Endothelial cell of umbilical vein (primary cell): ENCODE measurements around the gene MMP1. TPM values are rescaled to one million over a fixed set of nuclear protein-coding genes. Genes with fewer than 3 reads are reported as not detected.

Experiments used
- BruUV-seq: library from RNA; stranded (reverse); fragments of 400-500 nt; replicated peaks from 2 replicates; lab custom pipeline; 2021; lab: Mats Ljungman, UMichigan
- CTCF ChIA-PET: fragments of 300-600, 350-600 bp; sonication (Branson Sonifier 250); formaldehyde crosslinking; loops from one replicate; lab custom pipeline; 2021; ENCODE audit warnings: antibody characterized with exemption, inconsistent platforms; lab: Charles Lee
- POLR2A ChIA-PET: fragments of 300-600, 350-600 bp; sonication (Branson Sonifier 250); formaldehyde crosslinking; loops from one replicate; lab custom pipeline; 2021; ENCODE audit warnings: antibody characterized with exemption, inconsistent platforms; lab: Charles Lee
- DNase-seq: peaks from one replicate; pipeline ENCODE4 v3.0.0-alpha.2; 2011; ENCODE audit warnings: low read depth, low spot score
- FAIRE-seq: peaks from 2 replicates; lab custom pipeline; 2011; peaks lifted over from hg19 to GRCh38; lab: Jason Lieb, UNC
- H2AFZ ChIP-seq: 2 replicates; pipeline ENCODE4 v1.6.0; 2012; ENCODE audit warnings: low read depth, low read length, control low read depth, inconsistent platforms
- H3K27ac ChIP-seq: 2 replicates; pipeline ENCODE4 v1.5.1; 2011; ENCODE audit warnings: low read depth, mild to moderate bottlenecking, control low read depth, low read length, moderate library complexity; ENCODE audit not compliant: insufficient read depth
- H3K27me3 ChIP-seq, 2 experiments: 2 replicates each; pipeline versions ENCODE4 v1.6.0 to v1.6.1; 2011; ENCODE audit warnings: low read length in 2 of 2, mixed read lengths in 1 of 2; ENCODE audit not compliant: control insufficient read depth in 2 of 2, insufficient read depth in 2 of 2
- H3K36me3 ChIP-seq, 2 experiments: 2 replicates in 1 of 2; 3 replicates in 1 of 2; pipeline ENCODE4 v1.5.1; 2011; ENCODE audit warnings: low read length in 2 of 2, mild to moderate bottlenecking in 1 of 2, moderate library complexity in 1 of 2; ENCODE audit not compliant: control insufficient read depth in 2 of 2, insufficient read depth in 2 of 2; ENCODE audit errors: extremely low read depth in 1 of 2
- H3K4me1 ChIP-seq: 3 replicates; pipeline ENCODE4 v1.5.1; 2011; ENCODE audit warnings: mild to moderate bottlenecking, low read length; ENCODE audit not compliant: control insufficient read depth, insufficient read depth; ENCODE audit errors: extremely low read depth
- H3K4me2 ChIP-seq: 2 replicates; pipeline ENCODE4 v1.6.1; 2011; ENCODE audit warnings: low read length, control low read depth, mixed read lengths; ENCODE audit not compliant: insufficient read depth
- H3K4me3 ChIP-seq, 3 experiments: fragments of 200-600 bp in 1 of 3; sonication (generic), shearing (Covaris generic) in 1 of 3; replicated peaks in 1 of 3; 2 replicates each; pipeline ENCODE4 v1.5.1; 2011 to 2016; ENCODE audit warnings: control low read depth in 3 of 3, low read length in 3 of 3, mild to moderate bottlenecking in 2 of 3, inconsistent platforms in 1 of 3, low read depth in 1 of 3, moderate library complexity in 1 of 3; ENCODE audit not compliant: insufficient read depth in 1 of 3
- H3K79me2 ChIP-seq: 2 replicates; pipeline ENCODE4 v1.6.0; 2012; ENCODE audit warnings: low read length, inconsistent platforms; ENCODE audit not compliant: control insufficient read depth, insufficient read depth
- H3K9ac ChIP-seq: replicated peaks from 2 replicates; pipeline ENCODE3; 2011; ENCODE audit warnings: low read length, control low read depth; ENCODE audit not compliant: insufficient read depth; ENCODE audit errors: extremely low read depth
- H3K9me1 ChIP-seq: replicated peaks from 3 replicates; pipeline ENCODE4 v1.6.0; 2011; ENCODE audit warnings: mild to moderate bottlenecking, low read length; ENCODE audit not compliant: control insufficient read depth, insufficient read depth; ENCODE audit errors: extremely low read depth
- H3K9me3 ChIP-seq: replicated peaks from 2 replicates; pipeline ENCODE4 v1.5.1; 2012; ENCODE audit warnings: low read length, inconsistent platforms; ENCODE audit not compliant: control insufficient read depth, insufficient read depth
- H4K20me1 ChIP-seq: replicated peaks from 2 replicates; pipeline ENCODE3; 2011; ENCODE audit warnings: mild to moderate bottlenecking, low read length; ENCODE audit not compliant: control insufficient read depth, insufficient read depth; ENCODE audit errors: extremely low read depth
- CTCF ChIP-seq, 2 donors: IDR thresholded peaks; 1 replicate in 1 of 2; 2 replicates in 1 of 2; pipeline ENCODE4 v1.5.1; 2011; ENCODE audit warnings: low read length in 2 of 2, mild to moderate bottlenecking in 2 of 2, moderate library complexity in 2 of 2, control low read depth in 1 of 2, inconsistent platforms in 1 of 2, low read depth in 1 of 2; ENCODE audit not compliant: insufficient read depth in 1 of 2; ENCODE audit errors: extremely low read depth in 1 of 2
- EZH2 ChIP-seq: IDR thresholded peaks from 2 replicates; pipeline ENCODE4 v1.6.1; 2012; ENCODE audit warnings: borderline replicate concordance, low read depth, mild to moderate bottlenecking, moderate library complexity, low read length, inconsistent platforms; ENCODE audit not compliant: severe bottlenecking
- FOS ChIP-seq: IDR thresholded peaks from 2 replicates; pipeline ENCODE4 v1.6.1; 2011; ENCODE audit warnings: mild to moderate bottlenecking, low read length, moderate library complexity, borderline replicate concordance; ENCODE audit not compliant: insufficient read depth
- GATA2 ChIP-seq: IDR thresholded peaks from 2 replicates; pipeline ENCODE4 v1.7.0; 2011; ENCODE audit warnings: low read depth, mild to moderate bottlenecking, moderate library complexity, mixed read lengths, low read length; ENCODE audit not compliant: insufficient read length, insufficient read depth
- JUN ChIP-seq: IDR thresholded peaks from 2 replicates; pipeline ENCODE4 v1.6.1; 2011; ENCODE audit warnings: borderline replicate concordance, low read depth; ENCODE audit not compliant: insufficient read length, insufficient read depth
- MAX ChIP-seq: IDR thresholded peaks from 2 replicates; pipeline ENCODE4 v1.6.1; 2011; ENCODE audit not compliant: insufficient read depth, insufficient read length
- MYC ChIP-seq: IDR thresholded peaks from one replicate; pipeline ENCODE4 v1.6.1; 2011; ENCODE audit warnings: mild to moderate bottlenecking, low read depth, low read length
- POLR2A ChIP-seq: IDR thresholded peaks from 2 replicates; pipeline ENCODE4 v1.6.1; 2012; ENCODE audit warnings: low read depth, mild to moderate bottlenecking, control low read depth, low read length
- POLR2AphosphoS5 ChIP-seq: IDR thresholded peaks from 2 replicates; pipeline ENCODE4 v1.6.1; 2012; ENCODE audit warnings: low read depth, mild to moderate bottlenecking, control low read depth, low read length, moderate library complexity; ENCODE audit not compliant: insufficient read depth
- dilution Hi-C: fragments of 300-500 bp; cut with MboI; formaldehyde crosslinking; loops from one replicate; pipeline ENCODE4 v1.15.0; 2019; ENCODE audit warnings: low sequenced_read_pairs; ENCODE audit not compliant: extremely low pct_ligation_motif_present
- intact Hi-C: fragments of 100-400 bp; cut with micrococcal nuclease; formaldehyde crosslinking; loops from one replicate; pipeline ENCODE4 v1.10.0; 2022
- polyA plus RNA-seq, 4 experiments: library from polyadenylated mRNA; depleted of rRNA in 3 of 4; stranded (reverse) in 3 of 4; unstranded in 1 of 4; fragments of >200 nt; gene quantifications; 2 replicates each; pipeline versions ENCODE4 v1.2.1 to v1.2.3, GENCODE V29; 2011 to 2012; ENCODE audit warnings: missing spikeins in 1 of 4
- total RNA-seq: library from RNA; stranded (reverse); gene quantifications from 2 replicates; pipeline ENCODE4 v1.2.3, GENCODE V29; 2021

MMP1 gene
- total and polyA plus RNA-seq, 2 donors (not counting 3 experiments of a cell fraction or from before 2014, with no cell fraction given), result 1.4 to 1,694 TPM

- no peak overlapping the region for H2AFZ ChIP-seq
- H4K20me1 ChIP-seq, result no peaks in the 10 kb centered on the region
- TF ChIP-seq EZH2, result no peak
- no peak for TF ChIP-seq JUN
- no peak for TF ChIP-seq POLR2A
- no peak for TF ChIP-seq POLR2AphosphoS5
- no peak for TF ChIP-seq MYC
- TF ChIP-seq FOS, result no peak
- no peak for TF ChIP-seq GATA2
- TF ChIP-seq CTCF (IDR thresholded peaks at IDR 0.05; ENCODE audit: extremely low read depth in 1 of 2, insufficient read depth in 1 of 2, low read depth in 1 of 2, low read length in 2 of 2), result no peak
- TF ChIP-seq MAX, result no peak
- DNase-seq, result no peak
- H3K4me1 ChIP-seq, result no peaks in the 10 kb centered on the region
- ChIA-PET POLR2A (no interaction called here), CTCF (interaction anchor here (1.0 to 1.2 kb wide), 3 partner anchors 10 to 112 kb away, joined by 3 to 4 read pairs (median 3); no protein-coding TSS in a partner anchor)
- no peaks in the 10 kb centered on the region for H3K79me2 ChIP-seq
- no TSS peak for BruUV-seq
- H3K9me1 ChIP-seq, result no peaks in the 10 kb centered on the region
- intact Hi-C loops (no loop called here), dilution Hi-C loops (no loop called here)
- H3K4me2 ChIP-seq, result no peak overlapping the region
- no peak for FAIRE-seq
- no peak overlapping the region for H3K27ac ChIP-seq
- H3K9ac ChIP-seq, result no peak overlapping the region
- H3K4me3 ChIP-seq, result no peak overlapping the region
- H3K9me3 ChIP-seq, result no peaks in the 10 kb centered on the region
- peaks cover 5 to 7% of the 10 kb centered on the region in 2 experiments for H3K27me3 ChIP-seq
- no peaks in the 10 kb centered on the region for H3K36me3 ChIP-seq
These were observed 31.5 kb upstream of the MMP1 start for GRCh38 chr11:102829316-102830000.
